A673 (cell line): ENCODE results near the gene RSPH10B2. TPM values are rescaled to one million over a fixed set of nuclear protein-coding genes. Genes with fewer than 3 reads are reported as not detected.
"Not testable (repeated sequence)": the region's sequence is repeated elsewhere in the genome, so short reads cannot be mapped to it uniquely, and the experiment has no call there.

ENCODE experiments used
- BruUV-seq: library from RNA; stranded (reverse); fragments of 400-500 nt; replicated peaks from 2 replicates; lab custom pipeline; 2021; lab: Mats Ljungman, UMichigan
- CTCF ChIA-PET: fragments of 300-600 bp; sonication (Branson Sonifier 250); formaldehyde crosslinking; loops from one replicate; lab custom pipeline; 2022; ENCODE audit warnings: antibody characterized with exemption; lab: Charles Lee
- POLR2A ChIA-PET: fragments of 300-600 bp; sonication (Branson Sonifier 250); formaldehyde crosslinking; loops from one replicate; lab custom pipeline; 2022; ENCODE audit warnings: antibody characterized with exemption; ENCODE audit not compliant: low non-redundant PET; lab: Charles Lee
- DNase-seq: peaks from one replicate; pipeline ENCODE4 v3.0.0-alpha.2; 2015; ENCODE audit warnings: low spot score
- H3K27ac ChIP-seq: fragments of 200-600 bp; sonication (generic); 2 replicates; pipeline ENCODE4 v1.5.1; 2016; ENCODE audit warnings: mixed run types, low read depth, mild to moderate bottlenecking, mixed read lengths, antibody characterized with exemption, low read length; ENCODE audit not compliant: poor library complexity, severe bottlenecking
- H3K27me3 ChIP-seq: fragments of 200-600 bp; sonication (generic); replicated peaks from 2 replicates; pipeline ENCODE4 v1.6.1; 2017; ENCODE audit warnings: mixed run types, low read depth, mild to moderate bottlenecking, mixed read lengths, antibody characterized with exemption, low read length; ENCODE audit not compliant: insufficient read depth, poor library complexity
- H3K36me3 ChIP-seq: fragments of 200-600 bp; sonication (generic); 2 replicates; pipeline ENCODE4 v1.6.1; 2016; ENCODE audit warnings: mixed run types, mild to moderate bottlenecking, mixed read lengths, antibody characterized with exemption, low read length; ENCODE audit not compliant: insufficient read depth, poor library complexity, severe bottlenecking
- H3K4me1 ChIP-seq: fragments of 200-600 bp; sonication (generic); 2 replicates; pipeline ENCODE4 v1.6.1; 2017; ENCODE audit warnings: mixed run types, mild to moderate bottlenecking, mixed read lengths, antibody characterized with exemption, low read length; ENCODE audit not compliant: insufficient read depth, poor library complexity, severe bottlenecking
- H3K4me3 ChIP-seq: fragments of 200-600 bp; sonication (generic); 2 replicates; pipeline ENCODE4 v1.5.1; 2016; ENCODE audit warnings: low read depth, mixed run types, mild to moderate bottlenecking, mixed read lengths, low read length; ENCODE audit not compliant: poor library complexity, severe bottlenecking
- H3K9me3 ChIP-seq: fragments of 200-600 bp; sonication (generic); 2 replicates; pipeline ENCODE4 v1.6.1; 2016; ENCODE audit warnings: mixed run types, low read depth, mild to moderate bottlenecking, mixed read lengths, antibody characterized with exemption, low read length; ENCODE audit not compliant: poor library complexity, severe bottlenecking
- EZH2 ChIP-seq: fragments of 200-600 bp; sonication (generic); IDR thresholded peaks from 2 replicates; pipeline ENCODE4 v1.6.1; 2017; ENCODE audit warnings: borderline replicate concordance, low read depth, mild to moderate bottlenecking, mixed read lengths, antibody characterized with exemption, low read length; ENCODE audit not compliant: poor library complexity, severe bottlenecking
- intact Hi-C: fragments of 100-400 bp; cut with micrococcal nuclease; formaldehyde crosslinking; loops from one replicate; pipeline ENCODE4 v1.10.0; 2022; ENCODE audit not compliant: unreplicated experiment
- total RNA-seq: library from RNA; stranded (reverse); gene quantifications from 2 replicates; pipeline ENCODE4 v1.2.3, GENCODE V29; 2021
- TF ChIP-seq, protein P1 (sequence below): fragments of 300-800, 200-600 bp; sonication (generic); conservative IDR thresholded peaks from 2 replicates; pipeline ENCODE4 v1.5.1; 2017; ENCODE audit warnings: low read depth, mild to moderate bottlenecking, antibody characterized with exemption, low read length, moderate library complexity, mixed read lengths

Gene RSPH10B2
- total RNA-seq, 1 experiment from 2014 or later: 0.34 TPM

- Histone ChIP-seq H3K27ac (no peak overlapping the region), H3K27me3 (no peaks in the 10 kb centered on the region), H3K9me3 (no peaks in the 10 kb centered on the region), H3K36me3 (peaks cover 1% of the 10 kb centered on the region), H3K4me3 (no peak overlapping the region), H3K4me1 (no peaks in the 10 kb centered on the region)
- no peak for TF ChIP-seq EZH2
- TF ChIP-seq, protein P1, sequence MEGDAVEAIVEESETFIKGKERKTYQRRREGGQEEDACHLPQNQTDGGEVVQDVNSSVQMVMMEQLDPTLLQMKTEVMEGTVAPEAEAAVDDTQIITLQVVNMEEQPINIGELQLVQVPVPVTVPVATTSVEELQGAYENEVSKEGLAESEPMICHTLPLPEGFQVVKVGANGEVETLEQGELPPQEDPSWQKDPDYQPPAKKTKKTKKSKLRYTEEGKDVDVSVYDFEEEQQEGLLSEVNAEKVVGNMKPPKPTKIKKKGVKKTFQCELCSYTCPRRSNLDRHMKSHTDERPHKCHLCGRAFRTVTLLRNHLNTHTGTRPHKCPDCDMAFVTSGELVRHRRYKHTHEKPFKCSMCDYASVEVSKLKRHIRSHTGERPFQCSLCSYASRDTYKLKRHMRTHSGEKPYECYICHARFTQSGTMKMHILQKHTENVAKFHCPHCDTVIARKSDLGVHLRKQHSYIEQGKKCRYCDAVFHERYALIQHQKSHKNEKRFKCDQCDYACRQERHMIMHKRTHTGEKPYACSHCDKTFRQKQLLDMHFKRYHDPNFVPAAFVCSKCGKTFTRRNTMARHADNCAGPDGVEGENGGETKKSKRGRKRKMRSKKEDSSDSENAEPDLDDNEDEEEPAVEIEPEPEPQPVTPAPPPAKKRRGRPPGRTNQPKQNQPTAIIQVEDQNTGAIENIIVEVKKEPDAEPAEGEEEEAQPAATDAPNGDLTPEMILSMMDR: no peak
- CTCF ChIA-PET: no interaction called here
- POLR2A ChIA-PET: no interaction called here
- BruUV-seq: no TSS peak
- intact Hi-C loops: no loop called here
- DNase-seq: no peak
Observed at GRCh38 chr7:6727663-6728062, 26.2 kb upstream of the RSPH10B2 start.

GRCh38 chr7:6728893-6729491 lies 24.9 kb upstream of the RSPH10B2 start:
- H3K4me1 ChIP-seq, DNase-seq, intact Hi-C loops, H3K27me3 ChIP-seq, H3K36me3 ChIP-seq, H3K9me3 ChIP-seq, CTCF ChIA-PET, BruUV-seq, POLR2A ChIA-PET: not testable (repeated sequence)
- Histone ChIP-seq H3K27ac (peak overlapping the region; percentile 96), H3K4me3 (peak overlapping the region; percentile 100)

GRCh38 chr7:6729492-6730342 lies 24.2 kb upstream of the RSPH10B2 start:
- TF ChIP-seq EZH2: no peak
- TF ChIP-seq, protein P1: no peak
- BruUV-seq: no TSS peak
- intact Hi-C loops: no loop called here

More at GRCh38 chr7:6729492-6730342, 24.2 kb upstream of the RSPH10B2 start:
- POLR2A ChIA-PET: no interaction called here
- H3K27me3 ChIP-seq: no peaks in the 10 kb centered on the region
- H3K4me3 ChIP-seq: peak overlapping the region; percentile 100
- peaks cover 9% of the 10 kb centered on the region for H3K36me3 ChIP-seq
- no peaks in the 10 kb centered on the region for H3K4me1 ChIP-seq
- DNase-seq: peak; percentile 88
- CTCF ChIA-PET: no interaction called here
- H3K27ac ChIP-seq: peak overlapping the region; percentile 96
- no peaks in the 10 kb centered on the region for H3K9me3 ChIP-seq
